HG02798 (cell line): ENCODE results near the gene DNAJC2.

Source experiments
- ATAC-seq: cut with Tn5 transposase; IDR thresholded peaks from one replicate; pipeline ENCODE4 v1.9.1; 2021; ENCODE audit warnings: mild to moderate bottlenecking; ENCODE audit not compliant: unreplicated experiment, poor library complexity

Gene DNAJC2

GRCh38 chr7:103344453-103345149 lies at the start of gene DNAJC2:
Gene DNAJC2, minus strand, starts transcription at chr7:103344767. Its CDS starts 145 bp downstream, at chr7:103344622.
- ATAC-seq: peak; percentile 84

GRCh38 chr7:103391976-103392375 lies 47.4 kb upstream of the DNAJC2 start:
- no peak for ATAC-seq

- no peak for ATAC-seq
Measured at GRCh38 chr7:103391150-103391549, 46.6 kb upstream of the DNAJC2 start.

GRCh38 chr7:103389263-103389662 lies 44.7 kb upstream of the DNAJC2 start:
- ATAC-seq: no peak

GRCh38 chr7:103388469-103389140 lies 44.0 kb upstream of the DNAJC2 start:
- no peak for ATAC-seq

- no peak for ATAC-seq
Measured at GRCh38 chr7:103387242-103387641, 42.7 kb upstream of the DNAJC2 start.

GRCh38 chr7:103382032-103382402 lies 37.5 kb upstream of the DNAJC2 start:
- ATAC-seq: no peak

- ATAC-seq: no peak
Measured at GRCh38 chr7:103381280-103382031, 36.9 kb upstream of the DNAJC2 start.

- no peak for ATAC-seq
Measured at GRCh38 chr7:103380395-103381191, 36.0 kb upstream of the DNAJC2 start.

- ATAC-seq: no peak
Measured at GRCh38 chr7:103379270-103379975, 34.9 kb upstream of the DNAJC2 start.

GRCh38 chr7:103373866-103374643 lies 29.5 kb upstream of the DNAJC2 start:
- ATAC-seq: no peak

- ATAC-seq: no peak
Measured at GRCh38 chr7:103369432-103369831, 24.9 kb upstream of the DNAJC2 start.

GRCh38 chr7:103349805-103350204 lies 5.2 kb upstream of the DNAJC2 start:
- no peak for ATAC-seq

- no peak for ATAC-seq
Measured at GRCh38 chr7:103348959-103349358, 4.4 kb upstream of the DNAJC2 start.

GRCh38 chr7:103348452-103348851 lies 3.9 kb upstream of the DNAJC2 start:
- no peak for ATAC-seq

GRCh38 chr7:103347507-103348267 lies 3.1 kb upstream of the DNAJC2 start, which contains the start of gene PSMC2:
Gene PSMC2, plus strand, starts transcription at chr7:103347643. Its CDS starts 69 bp downstream, at chr7:103347712.
- ATAC-seq: peak; percentile 75

- ATAC-seq: no peak
Measured at GRCh38 chr7:103346396-103346795, 1.8 kb upstream of the DNAJC2 start.

GRCh38 chr7:103343758-103344452 lies 662 bp downstream of the DNAJC2 start:
- ATAC-seq: peak; percentile 1
